Mesenchymal stem cell (in vitro differentiated cells and primary cell): Measurements from ENCODE around the gene ARMH2.

Source experiments
- DNase-seq: peaks from one replicate; pipeline ENCODE4 v3.0.0-alpha.2; 2013
- H2AFZ ChIP-seq: one replicate; pipeline ENCODE4 v1.6.1; 2013; ENCODE audit warnings: low read depth, mild to moderate bottlenecking, control low read depth, inconsistent platforms, low read length, moderate library complexity
- H2AK5ac ChIP-seq: 2 replicates; pipeline ENCODE4 v1.6.1; 2013; ENCODE audit warnings: low read length, moderate library complexity, mild to moderate bottlenecking, inconsistent platforms; ENCODE audit not compliant: severe bottlenecking
- H2BK120ac ChIP-seq: one replicate; pipeline ENCODE4 v1.6.1; 2013; ENCODE audit warnings: low read depth, mild to moderate bottlenecking, inconsistent platforms, low read length, moderate library complexity
- H2BK12ac ChIP-seq, 2 experiments: one replicate each; pipeline ENCODE4 v1.6.1; 2013; ENCODE audit warnings: inconsistent platforms in 2 of 2, low read length in 2 of 2, mild to moderate bottlenecking in 2 of 2, moderate library complexity in 2 of 2, control low read depth in 1 of 2
- H2BK15ac ChIP-seq: one replicate; pipeline ENCODE4 v1.6.1; 2013; ENCODE audit warnings: mild to moderate bottlenecking, low read depth, inconsistent platforms; ENCODE audit not compliant: poor library complexity, severe bottlenecking
- H2BK5ac ChIP-seq: 2 replicates; pipeline ENCODE4 v1.6.1; 2013; ENCODE audit warnings: low read depth, mild to moderate bottlenecking, low read length, control low read depth, inconsistent platforms; ENCODE audit not compliant: poor library complexity, severe bottlenecking
- H3K14ac ChIP-seq, 2 experiments: one replicate each; pipeline ENCODE4 v1.6.1; 2013; ENCODE audit warnings: inconsistent platforms in 2 of 2, low read length in 2 of 2, control low read depth in 1 of 2, mild to moderate bottlenecking in 1 of 2, moderate library complexity in 1 of 2
- H3K18ac ChIP-seq, 2 experiments: one replicate each; pipeline ENCODE4 v1.6.1; 2013; ENCODE audit warnings: inconsistent platforms in 2 of 2, low read length in 2 of 2, control low read depth in 1 of 2, low read depth in 1 of 2, mild to moderate bottlenecking in 1 of 2
- H3K23ac ChIP-seq, 2 experiments: one replicate each; pipeline ENCODE4 v1.6.1; 2013; ENCODE audit warnings: inconsistent platforms in 2 of 2, low read length in 2 of 2, mild to moderate bottlenecking in 2 of 2, moderate library complexity in 2 of 2, control low read depth in 1 of 2
- H3K27ac ChIP-seq: 2 replicates; pipeline ENCODE4 v1.5.1; 2013; ENCODE audit warnings: mild to moderate bottlenecking, moderate library complexity, low read length, control low read depth, inconsistent platforms; ENCODE audit not compliant: poor library complexity, severe bottlenecking
- H3K27me3 ChIP-seq, 2 experiments: 2 replicates each; pipeline versions ENCODE4 v1.6.1 to v1.7.0; 2013; ENCODE audit warnings: low read length in 2 of 2, mild to moderate bottlenecking in 2 of 2, moderate library complexity in 2 of 2, control low read depth in 1 of 2, inconsistent platforms in 1 of 2; ENCODE audit not compliant: control insufficient read depth in 1 of 2, insufficient read depth in 1 of 2
- H3K36me3 ChIP-seq, 2 experiments: 2 replicates each; pipeline versions ENCODE4 v1.6.1 to v1.7.0; 2013; ENCODE audit warnings: low read length in 2 of 2, control low read depth in 1 of 2, inconsistent platforms in 1 of 2, low read depth in 1 of 2, mild to moderate bottlenecking in 1 of 2; ENCODE audit not compliant: insufficient read depth in 2 of 2, control insufficient read depth in 1 of 2
- H3K4ac ChIP-seq, 2 experiments: one replicate each; pipeline ENCODE4 v1.6.1; 2013; ENCODE audit warnings: inconsistent platforms in 2 of 2, low read length in 2 of 2, mild to moderate bottlenecking in 2 of 2, moderate library complexity in 2 of 2, control low read depth in 1 of 2, low read depth in 1 of 2
- H3K4me1 ChIP-seq: 2 replicates; pipeline ENCODE4 v1.6.1; 2013; ENCODE audit warnings: low read depth, low read length, control low read depth; ENCODE audit not compliant: control insufficient read depth, insufficient read depth
- H3K4me2 ChIP-seq: 2 replicates; pipeline ENCODE4 v1.6.1; 2013; ENCODE audit warnings: low read length, mild to moderate bottlenecking, inconsistent platforms; ENCODE audit not compliant: poor library complexity, severe bottlenecking
- H3K4me3 ChIP-seq, 2 experiments: 2 replicates each; pipeline versions ENCODE4 v1.5.1 to v1.7.0; 2013; ENCODE audit warnings: low read length in 2 of 2, mild to moderate bottlenecking in 2 of 2, control low read depth in 1 of 2, low read depth in 1 of 2; ENCODE audit not compliant: insufficient read depth in 1 of 2
- H3K79me1 ChIP-seq: replicated peaks from 2 replicates; pipeline ENCODE4 v1.6.1; 2013; ENCODE audit warnings: mild to moderate bottlenecking, control low read depth, low read length, inconsistent platforms; ENCODE audit not compliant: poor library complexity, severe bottlenecking
- H3K9ac ChIP-seq: 2 replicates; pipeline ENCODE4 v1.7.0; 2013; ENCODE audit warnings: mild to moderate bottlenecking, low read length, moderate library complexity
- H3K9me3 ChIP-seq: 2 replicates; pipeline ENCODE4 v1.7.0; 2013; ENCODE audit warnings: mild to moderate bottlenecking, low read length; ENCODE audit not compliant: control insufficient read depth
- H4K8ac ChIP-seq: one replicate; pipeline ENCODE4 v1.6.1; 2013; ENCODE audit warnings: inconsistent platforms, mild to moderate bottlenecking, low read length, moderate library complexity
- H4K91ac ChIP-seq: one replicate; pipeline ENCODE4 v1.6.1; 2013; ENCODE audit warnings: mild to moderate bottlenecking, low read length, inconsistent platforms
- WGBS: methylation state at CpG from one replicate; pipeline ENCODE4 v1.1.7; 2013; ENCODE audit warnings: mixed read lengths; 5-methylcytosine and 5-hydroxymethylcytosine counted together

ARMH2 gene

DNA sequence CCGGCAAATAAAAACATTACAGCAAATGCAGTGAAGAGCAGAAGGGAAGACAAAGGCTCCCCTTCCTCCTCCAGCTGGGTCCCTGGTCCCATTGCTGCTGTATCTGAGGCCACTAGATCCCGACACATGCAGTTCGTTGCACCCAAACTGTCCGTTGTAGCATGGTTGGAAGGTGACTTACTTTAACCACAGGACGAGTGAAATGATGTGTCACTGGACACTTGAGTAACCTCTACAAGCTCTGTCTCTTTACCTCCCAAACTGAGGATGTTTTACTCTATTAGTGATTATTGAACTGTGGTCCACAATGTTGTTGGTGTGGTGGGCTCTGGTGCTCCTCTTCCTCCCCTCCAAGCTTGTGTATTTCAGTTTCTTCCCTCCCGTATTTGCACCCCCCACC is 46.2 kb upstream of the ARMH2 start:
- Histone ChIP-seq H3K4me3 (no peak overlapping the region), H3K18ac (no peak overlapping the region), H2BK5ac (no peak overlapping the region), H3K23ac (no peak overlapping the region), H3K4me2 (no peak overlapping the region), H3K9ac (no peak overlapping the region), H3K14ac (no peak overlapping the region), H2AK5ac (no peak overlapping the region), H3K9me3 (no peaks in the 10 kb centered on the region), H3K4me1 (peaks cover 2% of the 10 kb centered on the region), H3K27me3 (no peaks in the 10 kb centered on the region), H2BK120ac (no peak overlapping the region), H2BK12ac (no peak overlapping the region), H4K8ac (no peak overlapping the region), H3K4ac (no peak overlapping the region), H3K36me3 (peaks cover 0 to 69% of the 10 kb centered on the region in 2 experiments), H2AFZ (no peak overlapping the region), H4K91ac (no peak overlapping the region), H2BK15ac (no peak overlapping the region), H3K27ac (no peak overlapping the region), H3K79me1 (no peaks in the 10 kb centered on the region)
- no peak for DNase-seq
- 90% methylated on average over 5 of the region's 6 CpGs for WGBS

GRCh38 chr6:24844061-24844460 is 45.3 kb upstream of the ARMH2 start:
- H3K4me2 ChIP-seq: no peak overlapping the region
- H3K36me3 ChIP-seq: peaks cover 0 to 61% of the 10 kb centered on the region in 2 experiments
- no peak overlapping the region for H2AK5ac ChIP-seq
- no peak overlapping the region for H3K23ac ChIP-seq
- DNase-seq: no peak
- no peak overlapping the region for H3K4ac ChIP-seq
- H2BK5ac ChIP-seq: no peak overlapping the region
- no peak overlapping the region for H3K9ac ChIP-seq
- no peak overlapping the region for H2BK12ac ChIP-seq
- no peak overlapping the region for H4K8ac ChIP-seq
- H3K27me3 ChIP-seq: no peaks in the 10 kb centered on the region
- no peak overlapping the region for H2BK120ac ChIP-seq
- no peak overlapping the region for H2AFZ ChIP-seq
- no peak overlapping the region for H3K14ac ChIP-seq
- WGBS: 81% methylated on average over 1 of the region's 1 CpG
- no peak overlapping the region for H3K18ac ChIP-seq
- no peaks in the 10 kb centered on the region for H3K9me3 ChIP-seq
- H4K91ac ChIP-seq: no peak overlapping the region
- H3K27ac ChIP-seq: no peak overlapping the region
- H3K79me1 ChIP-seq: no peaks in the 10 kb centered on the region
- H3K4me3 ChIP-seq: no peak overlapping the region
- no peak overlapping the region for H2BK15ac ChIP-seq
- peaks cover 2% of the 10 kb centered on the region for H3K4me1 ChIP-seq

- Histone ChIP-seq H3K9me3 (no peaks in the 10 kb centered on the region), H2BK12ac (no peak overlapping the region), H3K27ac (no peak overlapping the region), H3K23ac (no peak overlapping the region), H2AFZ (no peak overlapping the region), H2BK5ac (no peak overlapping the region), H3K14ac (no peak overlapping the region), H3K79me1 (no peaks in the 10 kb centered on the region), H3K4me2 (no peak overlapping the region), H4K91ac (no peak overlapping the region), H2BK120ac (no peak overlapping the region), H3K4me3 (no peak overlapping the region), H3K36me3 (peaks cover 0 to 27% of the 10 kb centered on the region in 2 experiments), H2BK15ac (no peak overlapping the region), H3K18ac (no peak overlapping the region), H2AK5ac (no peak overlapping the region), H3K4me1 (no peaks in the 10 kb centered on the region), H3K9ac (no peak overlapping the region), H3K27me3 (no peaks in the 10 kb centered on the region), H4K8ac (no peak overlapping the region), H3K4ac (no peak overlapping the region)
- no peak for DNase-seq
- WGBS: 88% methylated on average over 2 of the region's 2 CpGs
Measured at GRCh38 chr6:24840187-24840586, 41.5 kb upstream of the ARMH2 start.

GRCh38 chr6:24838994-24839393 is 40.3 kb upstream of the ARMH2 start:
- Histone ChIP-seq H3K4me3 (no peak overlapping the region), H2AFZ (no peak overlapping the region), H3K9me3 (no peaks in the 10 kb centered on the region), H3K14ac (no peak overlapping the region), H3K18ac (no peak overlapping the region), H4K8ac (no peak overlapping the region), H2AK5ac (no peak overlapping the region), H2BK120ac (no peak overlapping the region), H4K91ac (no peak overlapping the region), H2BK15ac (no peak overlapping the region), H2BK5ac (no peak overlapping the region), H3K9ac (no peak overlapping the region), H3K36me3 (peaks cover 0 to 22% of the 10 kb centered on the region in 2 experiments), H3K4ac (no peak overlapping the region), H3K4me2 (no peak overlapping the region), H3K23ac (no peak overlapping the region), H3K27ac (no peak overlapping the region), H3K79me1 (no peaks in the 10 kb centered on the region), H3K27me3 (no peaks in the 10 kb centered on the region), H3K4me1 (no peaks in the 10 kb centered on the region), H2BK12ac (no peak overlapping the region)
- WGBS: 93% methylated on average over 4 of the region's 5 CpGs
- no peak for DNase-seq
